ENCODE results near the gene FOXO1.

FOXO1 gene

DNA sequence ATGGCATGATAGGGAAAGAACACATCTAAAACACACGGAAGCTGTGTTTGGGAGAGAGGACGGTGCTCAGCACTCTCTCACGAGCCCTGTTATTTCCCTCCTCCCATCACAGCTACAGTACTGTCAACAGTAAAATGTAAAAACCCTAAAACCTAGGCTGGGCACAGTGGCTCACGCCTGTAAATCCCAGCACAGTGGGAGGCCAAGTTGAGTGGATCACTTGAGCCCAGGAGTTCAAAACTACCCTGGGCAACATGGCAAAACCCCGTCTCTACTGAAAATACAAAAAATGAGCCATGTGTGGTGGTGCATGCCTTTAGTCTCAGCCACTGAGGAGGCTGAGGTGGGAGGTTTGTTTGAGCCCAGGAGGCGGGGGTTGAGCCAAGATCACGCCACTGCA lies 54.8 kb downstream of the FOXO1 start:
- Histone ChIP-seq H3K27me3 (ENCODE audit: control insufficient read depth, low read length) (no peaks in the 10 kb centered on the region), H3K4me2 (ENCODE audit: low read length) (no peak overlapping the region), H3K9me2 (replicated peaks; ENCODE audit: control insufficient read depth, low read length) (no peaks in the 10 kb centered on the region), H4K20me1 (ENCODE audit: control insufficient read depth, insufficient read depth, low read depth, low read length) (peaks cover 43% of the 10 kb centered on the region; the same call in 1 of the 2 replicates), H3K79me2 (ENCODE audit: control insufficient read depth, low read length) (peaks cover 100% of the 10 kb centered on the region), H3K4me1 (ENCODE audit: control insufficient read depth, low read length) (peaks cover 94% of the 10 kb centered on the region), H3K36me3 (ENCODE audit: control insufficient read depth, low read length) (peaks cover 88% of the 10 kb centered on the region), H3K4me3 (ENCODE audit: low read length) (no peak overlapping the region), H3K27ac (ENCODE audit: low read depth, low read length) (no peak overlapping the region), H3F3A (ENCODE audit: control insufficient read depth, insufficient read depth) (peaks cover 6% of the 10 kb centered on the region), H3K9me3 (ENCODE audit: control insufficient read depth, insufficient read depth, low read length) (no peaks in the 10 kb centered on the region)
- TF ChIP-seq, protein P1, sequence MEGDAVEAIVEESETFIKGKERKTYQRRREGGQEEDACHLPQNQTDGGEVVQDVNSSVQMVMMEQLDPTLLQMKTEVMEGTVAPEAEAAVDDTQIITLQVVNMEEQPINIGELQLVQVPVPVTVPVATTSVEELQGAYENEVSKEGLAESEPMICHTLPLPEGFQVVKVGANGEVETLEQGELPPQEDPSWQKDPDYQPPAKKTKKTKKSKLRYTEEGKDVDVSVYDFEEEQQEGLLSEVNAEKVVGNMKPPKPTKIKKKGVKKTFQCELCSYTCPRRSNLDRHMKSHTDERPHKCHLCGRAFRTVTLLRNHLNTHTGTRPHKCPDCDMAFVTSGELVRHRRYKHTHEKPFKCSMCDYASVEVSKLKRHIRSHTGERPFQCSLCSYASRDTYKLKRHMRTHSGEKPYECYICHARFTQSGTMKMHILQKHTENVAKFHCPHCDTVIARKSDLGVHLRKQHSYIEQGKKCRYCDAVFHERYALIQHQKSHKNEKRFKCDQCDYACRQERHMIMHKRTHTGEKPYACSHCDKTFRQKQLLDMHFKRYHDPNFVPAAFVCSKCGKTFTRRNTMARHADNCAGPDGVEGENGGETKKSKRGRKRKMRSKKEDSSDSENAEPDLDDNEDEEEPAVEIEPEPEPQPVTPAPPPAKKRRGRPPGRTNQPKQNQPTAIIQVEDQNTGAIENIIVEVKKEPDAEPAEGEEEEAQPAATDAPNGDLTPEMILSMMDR (IDR thresholded peaks at IDR 0.05; ENCODE audit: low read depth, low read length, poor library complexity, severe bottlenecking) = no peak
- TF ChIP-seq EZH2phosphoT487 (IDR thresholded peaks at IDR 0.05; ENCODE audit: borderline replicate concordance, low read length) = no peak

DNA sequence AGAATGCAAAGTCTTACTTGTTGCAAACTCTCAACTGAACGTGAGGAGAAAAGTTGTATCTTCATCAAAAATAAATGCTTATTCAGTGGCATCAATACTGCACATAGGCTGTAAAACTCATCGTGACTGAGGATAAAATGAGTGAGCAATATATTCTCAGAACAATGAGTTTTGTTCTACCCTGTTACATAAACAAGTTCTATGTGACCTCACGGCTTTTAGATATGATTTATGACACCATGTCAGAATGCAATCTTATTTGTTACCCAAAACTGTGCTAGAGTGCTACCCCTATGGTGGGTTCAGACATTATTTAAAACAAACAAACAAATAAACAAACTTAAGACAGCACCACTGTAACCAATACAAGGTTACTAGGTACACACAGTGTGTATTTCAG lies 55.4 kb downstream of the FOXO1 start:
- Histone ChIP-seq H3K4me3 (ENCODE audit: low read length) (no peak overlapping the region), H3K36me3 (ENCODE audit: control insufficient read depth, low read length) (peaks cover 84% of the 10 kb centered on the region), H3K9me2 (replicated peaks; ENCODE audit: control insufficient read depth, low read length) (no peaks in the 10 kb centered on the region), H3F3A (ENCODE audit: control insufficient read depth, insufficient read depth) (peaks cover 6% of the 10 kb centered on the region), H3K27ac (ENCODE audit: low read depth, low read length) (no peak overlapping the region), H3K9me3 (ENCODE audit: control insufficient read depth, insufficient read depth, low read length) (no peaks in the 10 kb centered on the region), H3K79me2 (ENCODE audit: control insufficient read depth, low read length) (peaks cover 100% of the 10 kb centered on the region), H3K4me1 (ENCODE audit: control insufficient read depth, low read length) (peaks cover 94% of the 10 kb centered on the region), H4K20me1 (ENCODE audit: control insufficient read depth, insufficient read depth, low read depth, low read length) (peaks cover 39% of the 10 kb centered on the region; the same call in 1 of the 2 replicates), H3K27me3 (ENCODE audit: control insufficient read depth, low read length) (no peaks in the 10 kb centered on the region), H3K4me2 (ENCODE audit: low read length) (no peak overlapping the region)
- TF ChIP-seq, protein P1 (IDR thresholded peaks at IDR 0.05; ENCODE audit: low read depth, low read length, poor library complexity, severe bottlenecking) = no peak
- TF ChIP-seq EZH2phosphoT487 (IDR thresholded peaks at IDR 0.05; ENCODE audit: borderline replicate concordance, low read length) = no peak

DNA sequence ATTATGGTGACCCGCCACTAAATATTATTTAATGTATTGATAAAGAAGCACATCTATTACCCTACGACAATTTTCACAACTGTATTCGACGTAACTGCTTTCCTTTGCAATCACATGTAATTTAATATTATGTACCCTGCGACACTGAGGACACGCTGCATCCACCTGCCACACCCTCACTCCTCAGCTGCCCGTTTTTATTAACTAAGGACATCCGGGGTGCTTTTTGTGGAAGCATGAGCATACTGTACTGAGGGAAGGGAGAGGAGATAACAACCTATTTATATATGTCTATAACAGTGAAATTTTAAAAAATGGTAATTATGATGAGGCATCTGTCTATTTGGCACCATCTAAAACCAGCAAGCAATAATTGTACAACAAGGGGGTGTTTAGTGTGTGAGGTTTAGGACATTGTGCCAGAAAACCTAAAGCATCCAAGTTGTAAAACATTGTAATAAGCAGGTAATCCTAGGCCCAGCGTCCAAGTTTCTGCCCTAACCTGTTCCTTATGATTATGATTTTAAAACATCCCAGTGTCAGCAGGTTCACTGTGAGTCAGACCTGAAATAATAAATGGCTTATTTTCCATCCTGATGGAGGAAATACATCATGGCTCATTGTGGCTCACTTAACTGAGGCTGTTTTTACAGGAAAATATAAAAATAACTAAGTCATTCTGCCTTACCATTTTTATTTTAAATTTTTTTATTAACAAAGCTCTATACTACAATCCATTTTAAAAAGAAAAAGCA lies 56.3 kb downstream of the FOXO1 start:
- Histone ChIP-seq H3K27ac (ENCODE audit: low read depth, low read length) (no peak overlapping the region), H3K36me3 (ENCODE audit: control insufficient read depth, low read length) (peaks cover 75% of the 10 kb centered on the region), H3K27me3 (ENCODE audit: control insufficient read depth, low read length) (no peaks in the 10 kb centered on the region), H3K4me1 (ENCODE audit: control insufficient read depth, low read length) (peaks cover 94% of the 10 kb centered on the region), H3K79me2 (ENCODE audit: control insufficient read depth, low read length) (peaks cover 100% of the 10 kb centered on the region), H3K4me2 (ENCODE audit: low read length) (no peak overlapping the region), H3K9me3 (ENCODE audit: control insufficient read depth, insufficient read depth, low read length) (no peaks in the 10 kb centered on the region), H3K4me3 (ENCODE audit: low read length) (no peak overlapping the region), H3F3A (ENCODE audit: control insufficient read depth, insufficient read depth) (peaks cover 6% of the 10 kb centered on the region), H4K20me1 (ENCODE audit: control insufficient read depth, insufficient read depth, low read depth, low read length) (peaks cover 31% of the 10 kb centered on the region; the same call in 1 of the 2 replicates), H3K9me2 (replicated peaks; ENCODE audit: control insufficient read depth, low read length) (no peaks in the 10 kb centered on the region)
- no peak for TF ChIP-seq EZH2phosphoT487 (IDR thresholded peaks at IDR 0.05; ENCODE audit: borderline replicate concordance, low read length)
- TF ChIP-seq, protein P1 (IDR thresholded peaks at IDR 0.05; ENCODE audit: low read depth, low read length, poor library complexity, severe bottlenecking) = no peak
